CD14-positive monocyte (primary cell): ENCODE results near the gene VSX1. TPM values are rescaled to one million over a fixed set of nuclear protein-coding genes. Genes with fewer than 3 reads are reported as not detected.

Experiments
- DNase-seq, 3 donors: peaks; one replicate each; pipeline ENCODE4 v3.0.0-alpha.2; 2011 to 2022
- H2AFZ ChIP-seq: 2 replicates; pipeline ENCODE4 v1.6.0; 2012; ENCODE audit warnings: mild to moderate bottlenecking, low read depth, low read length, inconsistent platforms; ENCODE audit not compliant: insufficient read depth, poor library complexity, severe bottlenecking
- H3K27ac ChIP-seq, 2 donors: 1 replicate in 1 of 2; 2 replicates in 1 of 2; pipeline ENCODE4 v1.5.1; 2012 to 2013; ENCODE audit warnings: low read length in 2 of 2, control low read depth in 1 of 2, inconsistent platforms in 1 of 2, low read depth in 1 of 2, mild to moderate bottlenecking in 1 of 2
- H3K27me3 ChIP-seq, 2 donors: one replicate each; pipeline versions ENCODE4 v1.6.0 to v1.6.1; 2011 to 2013; ENCODE audit warnings: low read length in 2 of 2; ENCODE audit not compliant: control insufficient read depth in 2 of 2, insufficient read depth in 2 of 2
- H3K36me3 ChIP-seq, 2 donors: replicated peaks in 1 of 2; 1 replicate in 1 of 2; 2 replicates in 1 of 2; pipeline versions ENCODE4 v1.5.1 to v1.6.1; 2012 to 2013; ENCODE audit warnings: low read length in 2 of 2, control low read depth in 1 of 2, inconsistent platforms in 1 of 2, mild to moderate bottlenecking in 1 of 2; ENCODE audit not compliant: insufficient read depth in 2 of 2, control insufficient read depth in 1 of 2
- H3K4me1 ChIP-seq, 2 donors: 1 replicate in 1 of 2; 2 replicates in 1 of 2; pipeline versions ENCODE4 v1.5.1 to v1.6.1; 2012 to 2013; ENCODE audit warnings: low read length in 2 of 2, control low read depth in 1 of 2, inconsistent platforms in 1 of 2, mild to moderate bottlenecking in 1 of 2, moderate library complexity in 1 of 2; ENCODE audit not compliant: insufficient read depth in 2 of 2, control insufficient read depth in 1 of 2
- H3K4me2 ChIP-seq: replicated peaks from 2 replicates; pipeline ENCODE3; 2012; ENCODE audit warnings: low read length, moderate library complexity, mild to moderate bottlenecking; ENCODE audit not compliant: poor library complexity, severe bottlenecking; ENCODE audit errors: extremely low read depth
- H3K4me3 ChIP-seq, 3 experiments: fragments of 200-600 bp in 1 of 3; sonication (generic) in 1 of 3; replicated peaks in 1 of 3; 1 replicate in 2 of 3; 2 replicates in 1 of 3; pipeline ENCODE4 v1.5.1; 2011 to 2013; ENCODE audit warnings: low read length in 3 of 3, mild to moderate bottlenecking in 3 of 3, control low read depth in 2 of 3, low read depth in 2 of 3, inconsistent platforms in 1 of 3, moderate library complexity in 1 of 3
- H3K79me2 ChIP-seq: 2 replicates; pipeline ENCODE4 v1.6.0; 2012; ENCODE audit warnings: mild to moderate bottlenecking, control low read depth, inconsistent platforms, low read length, moderate library complexity; ENCODE audit not compliant: insufficient read depth
- H3K9ac ChIP-seq: 2 replicates; pipeline ENCODE4 v1.6.0; 2017; ENCODE audit warnings: low read length, mild to moderate bottlenecking; ENCODE audit not compliant: insufficient read depth, poor library complexity, severe bottlenecking
- H3K9me3 ChIP-seq, 2 donors: replicated peaks in 1 of 2; 1 replicate in 1 of 2; 2 replicates in 1 of 2; pipeline versions ENCODE4 v1.5.1 to v1.6.1; 2012 to 2013; ENCODE audit warnings: low read length in 2 of 2, control low read depth in 1 of 2; ENCODE audit not compliant: control insufficient read depth in 1 of 2, insufficient read depth in 1 of 2
- H4K20me1 ChIP-seq: 2 replicates; pipeline ENCODE4 v1.6.0; 2012; ENCODE audit warnings: mild to moderate bottlenecking, low read length, control low read depth, moderate library complexity; ENCODE audit not compliant: insufficient read depth
- H3K27ac Mint-ChIP-seq, 7 donors: one replicate each; pipeline ENCODE4 v1.8.0; 2020; ENCODE audit warnings: mild to moderate bottlenecking in 7 of 7, mixed read lengths in 7 of 7, moderate library complexity in 6 of 7, inconsistent platforms in 2 of 7
- H3K27me3 Mint-ChIP-seq, 3 donors: one replicate each; pipeline ENCODE4 v1.8.0; 2021 to 2022; ENCODE audit warnings: low read depth in 3 of 3, mild to moderate bottlenecking in 3 of 3, mixed read lengths in 3 of 3, moderate library complexity in 3 of 3, inconsistent platforms in 1 of 3
- H3K36me3 Mint-ChIP-seq, 2 donors: one replicate each; pipeline ENCODE4 v1.8.0; 2020; ENCODE audit warnings: mixed read lengths in 2 of 2, inconsistent platforms in 1 of 2, mild to moderate bottlenecking in 1 of 2
- H3K4me1 Mint-ChIP-seq: one replicate; pipeline ENCODE4 v1.8.0; 2020; ENCODE audit warnings: mild to moderate bottlenecking, mixed read lengths
- H3K4me3 Mint-ChIP-seq, 2 donors: one replicate each; pipeline ENCODE4 v1.8.0; 2020; ENCODE audit warnings: mild to moderate bottlenecking in 2 of 2, mixed read lengths in 2 of 2, moderate library complexity in 1 of 2
- H3K9me3 Mint-ChIP-seq, 7 donors: one replicate each; pipeline ENCODE4 v1.8.0; 2020 to 2022; ENCODE audit warnings: mixed read lengths in 7 of 7, mild to moderate bottlenecking in 6 of 7, moderate library complexity in 6 of 7, inconsistent platforms in 2 of 7
- CTCF ChIP-seq: fragments of 200-600 bp; IDR thresholded peaks from one replicate; pipeline ENCODE4 v1.8.0; 2022; ENCODE audit warnings: antibody characterized with exemption, mild to moderate bottlenecking
- WGBS: methylation state at CpG from one replicate; pipeline ENCODE4 v1.1.5; 2013; ENCODE audit warnings: missing lambda C conversion rate; ENCODE audit not compliant: insufficient coverage; 5-methylcytosine and 5-hydroxymethylcytosine counted together
- intact Hi-C, 2 donors: fragments of 100-400 bp; cut with micrococcal nuclease; formaldehyde crosslinking; loops; one replicate each; pipeline versions ENCODE4 v1.15.0 to v1.15.1; 2023
- polyA plus RNA-seq, 3 donors: library from polyadenylated mRNA; depleted of rRNA in 1 of 3; unstranded in 2 of 3; stranded (reverse) in 1 of 3; fragments of 300-500 nt in 2 of 3; fragments of >200 nt in 1 of 3; fragmentation: Illumina TruSeq in 2 of 3; gene quantifications; 1 replicate in 2 of 3; 2 replicates in 1 of 3; pipeline ENCODE4 v1.2.3, GENCODE V29; 2012 to 2021

VSX1 gene
- polyA plus RNA-seq, 3 donors = not detected

- Mint-ChIP-seq H3K4me1 (peaks cover 19% of the 10 kb centered on the region), H3K9me3 (peaks cover 0 to 20% (median 0%) of the 10 kb centered on the region in 7 donors), H3K36me3 (no peaks in the 10 kb centered on the region), H3K27me3 (peaks cover 55 to 64% (median 56%) of the 10 kb centered on the region in 3 donors), H3K27ac (no peak overlapping the region), H3K4me3 (no peak overlapping the region)
- Histone ChIP-seq H3K27ac (no peak overlapping the region), H3K4me2 (no peak overlapping the region), H3K4me3 (no peak overlapping the region), H2AFZ (no peak overlapping the region), H3K79me2 (no peaks in the 10 kb centered on the region), H3K36me3 (no peaks in the 10 kb centered on the region), H3K9ac (no peak overlapping the region), H3K9me3 (peaks cover 0 to 3% of the 10 kb centered on the region in 2 donors), H3K4me1 (no peaks in the 10 kb centered on the region), H4K20me1 (no peaks in the 10 kb centered on the region), H3K27me3 (peaks cover 31 to 43% of the 10 kb centered on the region in 2 donors)
- TF ChIP-seq CTCF = no peak
- no CpG with 5 or more reads among the region's 4 CpGs for WGBS
- intact Hi-C loops = no loop called here
- DNase-seq = no peak
Observed at GRCh38 chr20:25087186-25087929, 5.4 kb upstream of the VSX1 start.

GRCh38 chr20:25085756-25086495 is 4.0 kb upstream of the VSX1 start:
- 78% methylated on average over 8 of the region's 10 CpGs for WGBS
- Mint-ChIP-seq H3K27me3 (peaks cover 61 to 70% (median 63%) of the 10 kb centered on the region in 3 donors), H3K4me3 (peak overlapping the region in 1 of 2 donors; percentile 72), H3K4me1 (peaks cover 19% of the 10 kb centered on the region), H3K9me3 (peaks cover 0 to 22% (median 0%) of the 10 kb centered on the region in 7 donors), H3K36me3 (peaks cover 0 to 2% of the 10 kb centered on the region in 2 donors), H3K27ac (no peak overlapping the region)
- Histone ChIP-seq H3K27me3 (peaks cover 41 to 55% of the 10 kb centered on the region in 2 donors), H3K36me3 (no peaks in the 10 kb centered on the region), H3K9me3 (peaks cover 0 to 7% of the 10 kb centered on the region in 2 donors), H4K20me1 (no peaks in the 10 kb centered on the region), H3K4me2 (no peak overlapping the region), H3K9ac (no peak overlapping the region), H2AFZ (peak overlapping the region; percentile 29), H3K4me1 (no peaks in the 10 kb centered on the region), H3K27ac (no peak overlapping the region), H3K4me3 (no peak overlapping the region), H3K79me2 (no peaks in the 10 kb centered on the region)
- intact Hi-C loops = no loop called here
- DNase-seq = no peak
- no peak for TF ChIP-seq CTCF
